Natural killer cell (primary cell): Measurements from ENCODE around the gene DGKB. TPM values are rescaled to one million over a fixed set of nuclear protein-coding genes. Genes with fewer than 3 reads are reported as not detected.

Experiments
- ATAC-seq, 3 donors: fragments of 150-1000 bp in 2 of 3; fragments of 200-7000 bp in 1 of 3; cut with Tn5 transposase; 1 replicate in 1 of 3; 2 replicates in 2 of 3; pipeline ENCODE4 v1.10.0; 2021; ENCODE audit warnings: mild to moderate bottlenecking in 2 of 3, moderate library complexity in 2 of 3
- DNase-seq, 2 donors: peaks; one replicate each; pipeline versions ENCODE4 v3.0.0 to v3.0.0-alpha.2; 2013 to 2021; ENCODE audit warnings: mixed read lengths in 1 of 2
- H3K27ac ChIP-seq: one replicate; pipeline ENCODE4 v1.5.1; 2013; ENCODE audit warnings: mild to moderate bottlenecking, low read length
- H3K27me3 ChIP-seq: one replicate; pipeline ENCODE4 v1.6.1; 2013; ENCODE audit warnings: low read length; ENCODE audit not compliant: control insufficient read depth, insufficient read depth
- H3K36me3 ChIP-seq: one replicate; pipeline ENCODE4 v1.6.1; 2013; ENCODE audit warnings: low read length; ENCODE audit not compliant: control insufficient read depth, insufficient read depth
- H3K4me1 ChIP-seq: one replicate; pipeline ENCODE4 v1.6.1; 2013; ENCODE audit warnings: low read length; ENCODE audit not compliant: control insufficient read depth, insufficient read depth
- H3K4me3 ChIP-seq: one replicate; pipeline ENCODE4 v1.5.1; 2013; ENCODE audit warnings: low read length
- H3K9me3 ChIP-seq: one replicate; pipeline ENCODE4 v1.6.1; 2013; ENCODE audit warnings: low read length; ENCODE audit not compliant: control insufficient read depth, insufficient read depth
- H3K27ac Mint-ChIP-seq, 2 donors: one replicate each; pipeline ENCODE4 v1.8.0; 2022; ENCODE audit warnings: mild to moderate bottlenecking in 2 of 2, mixed read lengths in 2 of 2, moderate library complexity in 1 of 2
- H3K27me3 Mint-ChIP-seq, 2 donors: one replicate each; pipeline ENCODE4 v1.8.0; 2022; ENCODE audit warnings: low read depth in 2 of 2, mixed read lengths in 2 of 2
- H3K36me3 Mint-ChIP-seq: one replicate; pipeline ENCODE4 v1.8.0; 2022; ENCODE audit warnings: mixed read lengths
- H3K4me1 Mint-ChIP-seq, 2 donors: one replicate each; pipeline ENCODE4 v1.8.0; 2022; ENCODE audit warnings: mixed read lengths in 2 of 2
- H3K4me3 Mint-ChIP-seq: one replicate; pipeline ENCODE4 v1.8.0; 2022; ENCODE audit warnings: mild to moderate bottlenecking, moderate library complexity, mixed read lengths
- H3K9me3 Mint-ChIP-seq, 2 donors: one replicate each; pipeline ENCODE4 v1.8.0; 2022; ENCODE audit warnings: mixed read lengths in 2 of 2
- CTCF ChIP-seq: fragments of 200-600 bp; IDR thresholded peaks from one replicate; pipeline ENCODE4 v1.8.0; 2022; ENCODE audit warnings: antibody characterized with exemption
- WGBS: methylation state at CpG from one replicate; pipeline ENCODE4 v1.1.7; 2013; ENCODE audit warnings: missing lambda C conversion rate; ENCODE audit not compliant: insufficient coverage; 5-methylcytosine and 5-hydroxymethylcytosine counted together
- intact Hi-C: fragments of 100-400 bp; cut with micrococcal nuclease; formaldehyde crosslinking; loops from one replicate; pipeline ENCODE4 v1.14.2; 2022
- total RNA-seq, 4 donors: library from RNA; stranded (reverse); fragments of 120-200 nt in 1 of 4; gene quantifications; one replicate each; pipeline versions ENCODE4 v1.2.3 to v1.2.4, GENCODE V29; 2013 to 2022

Gene DGKB
- total RNA-seq, 3 donors from 2014 or later (not counting 1 experiment from before 2014, with no cell fraction given): not detected

DNA sequence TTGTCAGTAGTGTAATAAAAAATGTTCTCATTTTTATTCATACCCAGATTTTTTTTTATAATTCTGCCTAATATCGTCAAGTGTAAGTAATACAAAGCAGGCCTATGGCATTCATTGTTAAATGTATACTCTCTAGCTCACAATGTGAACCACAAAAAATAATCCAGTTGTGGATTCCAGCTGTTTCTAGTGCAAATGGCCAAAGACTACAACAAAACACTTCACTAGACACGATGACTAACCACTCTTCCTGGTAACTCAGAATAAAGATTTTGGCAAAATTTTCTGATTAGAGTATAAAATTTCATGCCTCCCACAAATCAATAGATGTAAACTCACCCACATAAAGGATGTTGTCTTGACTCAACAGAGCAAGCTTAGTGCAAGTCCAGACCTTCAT is 396.6 kb downstream of the DGKB start:
- H3K4me3 Mint-ChIP-seq: no peak overlapping the region

DNA sequence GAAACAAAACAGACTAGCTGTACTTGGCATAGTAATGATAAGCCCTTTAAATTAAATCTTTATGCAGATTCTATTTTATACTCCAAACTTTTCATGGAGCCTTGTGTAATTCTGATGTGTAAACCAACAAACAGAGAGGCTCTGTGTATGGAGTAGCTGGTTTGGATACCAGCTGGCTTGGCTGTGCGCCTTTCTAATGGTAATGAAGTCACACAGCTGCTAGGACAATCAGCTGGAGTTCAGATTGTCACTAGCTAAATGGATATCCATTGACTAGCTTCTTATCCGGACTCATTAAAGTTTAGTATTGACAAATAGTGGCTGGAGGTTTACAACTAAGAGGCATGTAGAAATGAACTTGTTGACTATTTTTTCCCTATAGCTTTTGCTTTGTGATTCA is 398.4 kb downstream of the DGKB start:
- Mint-ChIP-seq H3K4me1 (no peaks in the 10 kb centered on the region), H3K27me3 (no peaks in the 10 kb centered on the region), H3K27ac (no peak overlapping the region), H3K4me3 (no peak overlapping the region), H3K9me3 (peaks cover 17 to 19% of the 10 kb centered on the region in 2 donors), H3K36me3 (no peaks in the 10 kb centered on the region)
- H3K9me3 ChIP-seq: no peaks in the 10 kb centered on the region
- TF ChIP-seq CTCF: no peak
- H3K27me3 ChIP-seq: no peaks in the 10 kb centered on the region
- H3K36me3 ChIP-seq: no peaks in the 10 kb centered on the region
- H3K4me3 ChIP-seq: no peak overlapping the region
- no peaks in the 10 kb centered on the region for H3K4me1 ChIP-seq
- no peak for ATAC-seq
- H3K27ac ChIP-seq: no peak overlapping the region
- intact Hi-C loops: no loop called here
- whole genome bisulfite sequencing: 81% methylated on average over 2 of the region's 2 CpGs
- DNase-seq: no peak

More for the DNA sequence above, 396.6 kb downstream of the DGKB start:
- Mint-ChIP-seq H3K27ac (no peak overlapping the region), H3K27me3 (no peaks in the 10 kb centered on the region), H3K36me3 (no peaks in the 10 kb centered on the region), H3K9me3 (peaks cover 19 to 23% of the 10 kb centered on the region in 2 donors), H3K4me1 (no peaks in the 10 kb centered on the region)
- DNase-seq (no peak), ATAC-seq (no peak)
- no peak overlapping the region for H3K27ac ChIP-seq
- no peak overlapping the region for H3K4me3 ChIP-seq
- H3K4me1 ChIP-seq: no peaks in the 10 kb centered on the region
- no peak for TF ChIP-seq CTCF
- H3K27me3 ChIP-seq: no peaks in the 10 kb centered on the region
- H3K36me3 ChIP-seq: no peaks in the 10 kb centered on the region
- WGBS: 100% methylated on average over 1 of the region's 2 CpGs
- no peaks in the 10 kb centered on the region for H3K9me3 ChIP-seq
- intact Hi-C loops: no loop called here

GRCh38 chr7:14503623-14504022 is 398.9 kb downstream of the DGKB start:
- Histone ChIP-seq H3K27ac (no peak overlapping the region), H3K4me3 (no peak overlapping the region), H3K27me3 (no peaks in the 10 kb centered on the region), H3K4me1 (no peaks in the 10 kb centered on the region), H3K36me3 (no peaks in the 10 kb centered on the region), H3K9me3 (no peaks in the 10 kb centered on the region)
- ATAC-seq: no peak
- H3K4me1 Mint-ChIP-seq: no peaks in the 10 kb centered on the region
- TF ChIP-seq CTCF: no peak
- H3K4me3 Mint-ChIP-seq: no peak overlapping the region
- no peaks in the 10 kb centered on the region for H3K36me3 Mint-ChIP-seq
- no peak overlapping the region for H3K27ac Mint-ChIP-seq
- no peaks in the 10 kb centered on the region for H3K27me3 Mint-ChIP-seq
- DNase-seq: no peak
- intact Hi-C loops: no loop called here
- peaks cover 19 to 21% of the 10 kb centered on the region in 2 donors for H3K9me3 Mint-ChIP-seq
- 90% methylated on average over 2 of the region's 2 CpGs for WGBS

DNA sequence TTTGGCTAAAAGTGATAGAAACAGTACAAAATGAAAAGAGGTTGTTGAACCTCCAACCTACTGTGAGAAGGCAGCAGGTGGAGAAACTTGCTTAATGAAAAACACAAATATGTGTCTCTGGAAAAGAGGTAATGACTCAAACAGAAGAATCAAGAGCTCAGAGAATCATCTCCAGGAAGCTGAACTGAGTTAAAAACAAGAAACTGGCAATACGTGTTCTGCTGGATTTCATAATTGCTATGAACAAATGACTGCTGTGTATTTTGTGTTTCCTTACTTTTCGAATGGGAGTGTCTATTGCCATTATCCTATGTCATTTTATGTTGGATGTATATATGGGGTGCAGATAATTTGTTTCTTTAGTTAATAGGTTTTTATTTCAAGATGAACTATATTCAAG is 401.1 kb downstream of the DGKB start:
- Histone ChIP-seq H3K36me3 (no peaks in the 10 kb centered on the region), H3K27me3 (no peaks in the 10 kb centered on the region), H3K4me1 (no peaks in the 10 kb centered on the region), H3K4me3 (no peak overlapping the region), H3K27ac (no peak overlapping the region), H3K9me3 (no peaks in the 10 kb centered on the region)
- Mint-ChIP-seq H3K36me3 (no peaks in the 10 kb centered on the region), H3K27me3 (no peaks in the 10 kb centered on the region), H3K27ac (no peak overlapping the region), H3K4me3 (no peak overlapping the region), H3K4me1 (no peaks in the 10 kb centered on the region), H3K9me3 (peaks cover 18 to 28% of the 10 kb centered on the region in 2 donors)
- TF ChIP-seq CTCF: no peak
- intact Hi-C loops: no loop called here
- no peak for DNase-seq
- 83% methylated on average over 2 of the region's 2 CpGs for WGBS
- no peak for ATAC-seq
